Ishikawa (cell line): Measurements from ENCODE around the gene PTPDC1.

Experiments used
- CEBPB ChIP-seq: IDR thresholded peaks from 2 replicates; pipeline ENCODE4 v1.6.1; 2012
- CREB1 ChIP-seq: IDR thresholded peaks from 2 replicates; pipeline ENCODE4 v1.6.1; 2012; ENCODE audit warnings: low read depth
- EGR1 ChIP-seq: IDR thresholded peaks from 2 replicates; pipeline ENCODE4 v1.6.1; 2012
- EP300 ChIP-seq: IDR thresholded peaks from 2 replicates; pipeline ENCODE4 v1.6.1; 2012; ENCODE audit warnings: borderline replicate concordance
- FOXM1 ChIP-seq: IDR thresholded peaks from 2 replicates; pipeline ENCODE4 v1.6.1; 2012; ENCODE audit warnings: low read depth, borderline replicate concordance
- MAX ChIP-seq: IDR thresholded peaks from 2 replicates; pipeline ENCODE4 v1.6.1; 2012
- NFIC ChIP-seq: IDR thresholded peaks from 2 replicates; pipeline ENCODE4 v1.6.1; 2012
- RAD21 ChIP-seq: IDR thresholded peaks from 2 replicates; pipeline ENCODE4 v1.6.1; 2012; ENCODE audit warnings: low read depth
- REST ChIP-seq: IDR thresholded peaks from 2 replicates; pipeline ENCODE4 v1.6.1; 2012; ENCODE audit warnings: low read depth, mild to moderate bottlenecking
- TAF1 ChIP-seq: IDR thresholded peaks from 2 replicates; pipeline ENCODE4 v1.6.1; 2012; ENCODE audit warnings: low read depth, mild to moderate bottlenecking
- TCF12 ChIP-seq: IDR thresholded peaks from 2 replicates; pipeline ENCODE4 v1.6.1; 2012; ENCODE audit warnings: low read depth
- TEAD4 ChIP-seq: IDR thresholded peaks from 2 replicates; pipeline ENCODE4 v1.6.1; 2012
- USF1 ChIP-seq: IDR thresholded peaks from 2 replicates; pipeline ENCODE4 v1.6.1; 2012
- YY1 ChIP-seq: IDR thresholded peaks from 2 replicates; pipeline ENCODE4 v1.6.1; 2012; ENCODE audit warnings: low read depth
- ZBTB7A ChIP-seq: IDR thresholded peaks from 2 replicates; pipeline ENCODE4 v1.6.1; 2012; ENCODE audit warnings: low read depth

PTPDC1 gene

GRCh38 chr9:94084314-94084713 lies at the start of gene PTPDC1:
TSS of gene PTPDC1 (plus strand) at chr9:94084464. CDS start at chr9:94084531, 67 bp downstream.
- no peak for TF ChIP-seq CREB1
- TF ChIP-seq REST, result no peak

GRCh38 chr9:94034511-94034910 lies 49.8 kb upstream of the PTPDC1 start:
- no peak for TF ChIP-seq TEAD4
- no peak for TF ChIP-seq TAF1
- no peak for TF ChIP-seq USF1
- TF ChIP-seq FOXM1, result no peak

- TF ChIP-seq EP300, result no peak
- TF ChIP-seq CEBPB, result no peak
- TF ChIP-seq REST, result no peak
- no peak for TF ChIP-seq USF1
- no peak for TF ChIP-seq TCF12
- no peak for TF ChIP-seq MAX
- TF ChIP-seq YY1, result no peak
- no peak for TF ChIP-seq FOXM1
- TF ChIP-seq TAF1, result no peak
- TF ChIP-seq ZBTB7A, result no peak
- TF ChIP-seq NFIC, result no peak
- no peak for TF ChIP-seq RAD21
- no peak for TF ChIP-seq EGR1
- no peak for TF ChIP-seq TEAD4
- no peak for TF ChIP-seq CREB1
Measured at GRCh38 chr9:94039786-94040185, 44.5 kb upstream of the PTPDC1 start.

GRCh38 chr9:94042516-94043360 lies 41.5 kb upstream of the PTPDC1 start:
- TF ChIP-seq REST (no peak), TEAD4 (no peak), YY1 (no peak), RAD21 (no peak), USF1 (no peak), ZBTB7A (no peak), NFIC (no peak), CREB1 (no peak), EP300 (no peak), TCF12 (no peak), TAF1 (no peak), MAX (no peak)
